ENCODE data around the gene HYAL2.

Gene HYAL2

GRCh38 chr3:50357481-50357880, 34.9 kb upstream of the HYAL2 start:
- CTCF ChIA-PET, result interaction anchor here (2.5 to 16.7 kb wide), 3 partner anchors 9 to 258 kb away, joined by 12 to 473 read pairs (median 16); no protein-coding TSS in a partner anchor
- POLR2A ChIA-PET, result interaction anchor here (1.0 to 1.4 kb wide), 3 partner anchors 17 to 212 kb away, joined by 3 to 4 read pairs (median 3); partner anchors contain the start of genes HEMK1 and RASSF1
- TF ChIP-seq, protein P1, sequence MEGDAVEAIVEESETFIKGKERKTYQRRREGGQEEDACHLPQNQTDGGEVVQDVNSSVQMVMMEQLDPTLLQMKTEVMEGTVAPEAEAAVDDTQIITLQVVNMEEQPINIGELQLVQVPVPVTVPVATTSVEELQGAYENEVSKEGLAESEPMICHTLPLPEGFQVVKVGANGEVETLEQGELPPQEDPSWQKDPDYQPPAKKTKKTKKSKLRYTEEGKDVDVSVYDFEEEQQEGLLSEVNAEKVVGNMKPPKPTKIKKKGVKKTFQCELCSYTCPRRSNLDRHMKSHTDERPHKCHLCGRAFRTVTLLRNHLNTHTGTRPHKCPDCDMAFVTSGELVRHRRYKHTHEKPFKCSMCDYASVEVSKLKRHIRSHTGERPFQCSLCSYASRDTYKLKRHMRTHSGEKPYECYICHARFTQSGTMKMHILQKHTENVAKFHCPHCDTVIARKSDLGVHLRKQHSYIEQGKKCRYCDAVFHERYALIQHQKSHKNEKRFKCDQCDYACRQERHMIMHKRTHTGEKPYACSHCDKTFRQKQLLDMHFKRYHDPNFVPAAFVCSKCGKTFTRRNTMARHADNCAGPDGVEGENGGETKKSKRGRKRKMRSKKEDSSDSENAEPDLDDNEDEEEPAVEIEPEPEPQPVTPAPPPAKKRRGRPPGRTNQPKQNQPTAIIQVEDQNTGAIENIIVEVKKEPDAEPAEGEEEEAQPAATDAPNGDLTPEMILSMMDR (IDR thresholded peaks at IDR 0.05; ENCODE audit: insufficient read depth, low read length, missing control alignments), result no peak
- peak overlapping the region; percentile 99 for H3K4me3 ChIP-seq (ENCODE audit: low read depth, low read length)
- no peak for DNase-seq (ENCODE audit: low read depth, low spot score)

- ChIA-PET CTCF (interaction anchor here (0.8 to 16.7 kb wide), 4 partner anchors 9 to 259 kb away, joined by 4 to 473 read pairs (median 14); partner anchors contain the start of gene ZMYND10), POLR2A (interaction anchor here (1.0 to 1.4 kb wide), 3 partner anchors 16 to 213 kb away, joined by 3 to 4 read pairs (median 3); partner anchors contain the start of genes HEMK1 and RASSF1)
- TF ChIP-seq, protein P1 (IDR thresholded peaks at IDR 0.05; ENCODE audit: insufficient read depth, low read length, missing control alignments), result no peak
- DNase-seq (ENCODE audit: low read depth, low spot score), result no peak
- H3K4me3 ChIP-seq (ENCODE audit: low read depth, low read length), result peak overlapping the region; percentile 99
Measured at GRCh38 chr3:50356553-50356952, 34.0 kb upstream of the HYAL2 start.

GRCh38 chr3:50355829-50356552, 33.4 kb upstream of the HYAL2 start:
- no peak for DNase-seq (ENCODE audit: low read depth, low spot score)
- peak overlapping the region; percentile 99 for H3K4me3 ChIP-seq (ENCODE audit: low read depth, low read length)
- TF ChIP-seq, protein P1 (IDR thresholded peaks at IDR 0.05; ENCODE audit: insufficient read depth, low read length, missing control alignments), result no peak
- POLR2A ChIA-PET, result no interaction called here
- CTCF ChIA-PET, result interaction anchor here (0.8 to 16.7 kb wide), 4 partner anchors 8 to 259 kb away, joined by 4 to 473 read pairs (median 14); partner anchors contain the start of gene ZMYND10

GRCh38 chr3:50354850-50355249, 32.3 kb upstream of the HYAL2 start:
- TF ChIP-seq, protein P1 (IDR thresholded peaks at IDR 0.05; ENCODE audit: insufficient read depth, low read length, missing control alignments), result no peak
- no peak for DNase-seq (ENCODE audit: low read depth, low spot score)
- ChIA-PET POLR2A (no interaction called here), CTCF (interaction anchor here (2.6 to 16.7 kb wide), 3 partner anchors 11 to 261 kb away, joined by 12 to 473 read pairs (median 16); partner anchors contain the start of gene ZMYND10)
- no peak overlapping the region for H3K4me3 ChIP-seq (ENCODE audit: low read depth, low read length)

DNA sequence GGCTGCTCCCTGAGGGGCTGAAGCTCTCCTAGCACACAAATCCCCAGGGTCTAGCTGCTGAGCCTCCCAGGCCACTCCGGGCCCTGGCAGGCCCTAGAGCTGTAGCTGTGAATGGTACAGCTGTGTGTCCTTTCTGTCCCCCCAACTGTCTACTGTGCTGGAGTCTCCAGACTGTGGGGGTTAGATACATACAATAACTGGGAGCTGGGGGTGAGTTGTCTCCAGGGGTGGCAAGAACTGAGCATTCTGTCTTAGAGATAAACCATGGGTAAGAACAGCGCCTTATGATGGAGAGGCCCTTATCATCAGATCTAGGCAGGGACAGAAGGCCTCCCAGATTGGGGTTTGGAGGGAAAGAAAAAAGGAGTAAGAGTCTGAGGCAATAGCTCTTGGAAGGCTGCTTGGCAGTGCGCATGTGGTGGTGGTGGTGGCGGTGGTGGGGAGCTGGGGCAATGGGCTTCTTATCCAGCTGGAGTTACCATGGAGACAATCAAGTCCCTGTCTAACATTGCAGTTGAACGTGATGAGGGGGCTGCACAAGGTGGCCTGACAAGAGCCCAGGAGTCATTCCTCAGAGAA, 31.7 kb upstream of the HYAL2 start:
- TF ChIP-seq, protein P1 (IDR thresholded peaks at IDR 0.05; ENCODE audit: insufficient read depth, low read length, missing control alignments), result no peak
- ChIA-PET POLR2A (interaction anchor here (0.6 to 1.0 kb wide), 4 partner anchors 9 to 1922 kb away, joined by 3 to 4 read pairs (median 4); partner anchors contain the start of gene ZMYND10), CTCF (interaction anchor here (1.3 to 16.7 kb wide), 3 partner anchors 10 to 191 kb away, joined by 4 to 473 read pairs (median 16); partner anchors contain the start of gene ZMYND10)
- no peak for DNase-seq (ENCODE audit: low read depth, low spot score)
- no peak overlapping the region for H3K4me3 ChIP-seq (ENCODE audit: low read depth, low read length)

Data from AG04449 (cell line).